Measurements from ENCODE around the gene BEND6. TPM values are rescaled to one million over a fixed set of nuclear protein-coding genes. Genes with fewer than 3 reads are reported as not detected.

Gene BEND6
- total RNA-seq, 1 donor from 2014 or later = not detected

DNA sequence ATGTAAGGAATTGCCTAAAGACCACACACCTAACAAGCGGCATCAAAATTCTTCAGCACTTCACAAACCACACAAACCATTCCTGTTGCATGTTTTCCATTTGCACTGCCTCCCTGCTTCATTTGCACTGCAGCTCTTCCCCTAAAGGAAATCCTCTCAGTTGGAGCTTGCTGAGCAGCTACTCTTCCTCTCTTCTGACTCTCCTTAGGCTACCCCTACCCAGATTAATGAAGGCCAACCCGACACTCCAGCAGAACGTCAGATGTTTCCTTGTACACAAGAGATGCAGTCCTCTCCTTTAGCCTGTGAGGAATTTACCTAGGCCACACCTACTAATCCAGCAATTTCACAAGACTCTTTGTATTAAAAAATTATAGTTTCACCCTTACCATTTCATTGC, 8.1 kb downstream of the BEND6 start:
- peaks cover 27% of the 10 kb centered on the region for H3K27me3 Mint-ChIP-seq (ENCODE audit: low read depth)
- H3K4me3 Mint-ChIP-seq (ENCODE audit: low read depth) = no peak overlapping the region
- intact Hi-C loops (cut with micrococcal nuclease) = no loop called here
- H3K9me3 Mint-ChIP-seq = no peaks in the 10 kb centered on the region
- no peak overlapping the region for H3K27ac Mint-ChIP-seq
- no peak for DNase-seq (ENCODE audit: low spot score)
- no peaks in the 10 kb centered on the region for H3K36me3 Mint-ChIP-seq (ENCODE audit: low read depth)
- no peaks in the 10 kb centered on the region for H3K4me1 Mint-ChIP-seq (ENCODE audit: low read depth)

DNA sequence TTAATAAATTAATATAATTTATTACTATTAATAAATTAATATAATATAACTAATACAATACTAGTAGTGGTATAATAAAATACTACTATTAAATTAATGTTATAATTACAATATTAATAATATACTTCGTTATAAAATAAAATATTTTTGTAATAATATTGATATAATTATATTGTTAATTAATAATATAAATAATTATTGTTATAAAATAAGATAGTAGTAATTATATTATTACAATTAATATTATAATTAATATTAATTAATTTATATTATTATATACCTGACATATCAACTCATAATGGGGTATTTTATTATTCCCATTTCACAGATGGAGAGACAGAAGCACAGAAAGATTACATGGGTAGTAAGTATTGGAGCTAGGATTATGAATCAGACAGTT, 8.9 kb downstream of the BEND6 start:
- intact Hi-C loops (cut with micrococcal nuclease) = no loop called here
- no peak for DNase-seq (ENCODE audit: low spot score)
- Mint-ChIP-seq H3K4me1 (ENCODE audit: low read depth) (no peaks in the 10 kb centered on the region), H3K9me3 (no peaks in the 10 kb centered on the region), H3K27ac (no peak overlapping the region), H3K36me3 (ENCODE audit: low read depth) (no peaks in the 10 kb centered on the region), H3K27me3 (ENCODE audit: low read depth) (peaks cover 20% of the 10 kb centered on the region), H3K4me3 (ENCODE audit: low read depth) (no peak overlapping the region)

DNA sequence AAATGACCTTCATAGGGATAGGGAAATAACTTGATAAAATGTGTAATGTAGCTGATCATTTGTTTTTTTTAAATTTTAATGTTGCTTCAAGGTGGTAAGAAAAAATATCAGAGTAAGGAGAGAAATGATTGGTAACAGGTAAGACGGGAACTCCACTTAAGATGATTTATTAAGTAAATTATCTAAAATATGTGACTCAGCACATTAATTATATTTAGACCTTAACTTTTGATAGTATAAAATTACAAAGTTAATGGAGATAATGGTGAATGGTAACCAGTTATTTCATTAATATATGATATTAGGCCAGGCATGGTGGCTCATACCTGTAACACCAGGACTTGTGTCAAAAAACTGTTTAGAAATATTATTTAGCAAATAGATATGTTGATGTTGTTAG, 10.2 kb downstream of the BEND6 start:
- no peaks in the 10 kb centered on the region for H3K4me1 Mint-ChIP-seq (ENCODE audit: low read depth)
- DNase-seq (ENCODE audit: low spot score) = no peak
- no peaks in the 10 kb centered on the region for H3K9me3 Mint-ChIP-seq
- H3K4me3 Mint-ChIP-seq (ENCODE audit: low read depth) = no peak overlapping the region
- no peak overlapping the region for H3K27ac Mint-ChIP-seq
- no peaks in the 10 kb centered on the region for H3K36me3 Mint-ChIP-seq (ENCODE audit: low read depth)
- H3K27me3 Mint-ChIP-seq (ENCODE audit: low read depth) = peaks cover 13% of the 10 kb centered on the region
- intact Hi-C loops (cut with micrococcal nuclease) = no loop called here

DNA sequence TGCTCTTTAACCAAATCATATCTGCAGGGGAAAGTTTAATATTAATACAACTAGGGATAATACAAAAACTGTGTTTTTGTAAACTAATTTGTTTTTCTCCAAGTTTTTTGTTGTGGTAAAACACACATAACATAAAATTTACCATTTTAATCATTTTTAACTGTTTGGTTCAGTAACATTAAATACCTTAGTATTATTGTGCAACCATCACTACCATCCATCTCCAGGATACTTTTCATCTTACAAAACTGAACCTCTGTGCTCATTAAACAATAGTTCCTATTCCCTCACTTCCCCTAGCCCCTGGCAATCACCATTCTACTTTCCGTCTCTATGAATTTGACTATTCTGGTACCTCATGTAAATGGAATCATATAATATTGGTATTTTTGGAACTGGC, 15.9 kb downstream of the BEND6 start:
- Mint-ChIP-seq H3K27me3 (ENCODE audit: low read depth) (peaks cover 2% of the 10 kb centered on the region), H3K27ac (no peak overlapping the region), H3K4me1 (ENCODE audit: low read depth) (no peaks in the 10 kb centered on the region), H3K36me3 (ENCODE audit: low read depth) (no peaks in the 10 kb centered on the region), H3K9me3 (no peaks in the 10 kb centered on the region), H3K4me3 (ENCODE audit: low read depth) (no peak overlapping the region)
- intact Hi-C loops (cut with micrococcal nuclease) = no loop called here
- DNase-seq (ENCODE audit: low spot score) = no peak

DNA sequence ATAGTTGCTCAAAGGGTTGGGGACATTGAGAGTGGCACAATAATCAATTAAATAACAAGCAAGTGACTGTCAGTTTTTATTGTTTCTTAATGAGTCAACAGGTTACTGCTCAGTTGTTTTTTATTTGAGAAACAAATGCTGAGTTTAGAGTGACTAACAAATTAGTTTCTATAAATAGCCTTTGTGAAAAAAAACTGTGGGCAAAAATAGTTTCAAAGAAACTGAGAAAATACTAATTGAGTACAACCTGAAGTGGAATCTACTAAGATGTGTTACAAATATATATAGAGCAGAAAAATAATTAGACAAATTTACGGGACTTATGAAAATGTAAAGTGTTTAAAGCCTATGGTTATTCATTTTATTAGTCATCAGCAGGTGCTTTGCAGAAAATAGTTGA, 22.3 kb downstream of the BEND6 start:
- Mint-ChIP-seq H3K9me3 (peaks cover 9% of the 10 kb centered on the region), H3K27ac (no peak overlapping the region), H3K27me3 (ENCODE audit: low read depth) (peaks cover 5% of the 10 kb centered on the region), H3K4me3 (ENCODE audit: low read depth) (no peak overlapping the region), H3K36me3 (ENCODE audit: low read depth) (no peaks in the 10 kb centered on the region), H3K4me1 (ENCODE audit: low read depth) (no peaks in the 10 kb centered on the region)
- intact Hi-C loops (cut with micrococcal nuclease) = no loop called here
- DNase-seq (ENCODE audit: low spot score) = no peak

DNA sequence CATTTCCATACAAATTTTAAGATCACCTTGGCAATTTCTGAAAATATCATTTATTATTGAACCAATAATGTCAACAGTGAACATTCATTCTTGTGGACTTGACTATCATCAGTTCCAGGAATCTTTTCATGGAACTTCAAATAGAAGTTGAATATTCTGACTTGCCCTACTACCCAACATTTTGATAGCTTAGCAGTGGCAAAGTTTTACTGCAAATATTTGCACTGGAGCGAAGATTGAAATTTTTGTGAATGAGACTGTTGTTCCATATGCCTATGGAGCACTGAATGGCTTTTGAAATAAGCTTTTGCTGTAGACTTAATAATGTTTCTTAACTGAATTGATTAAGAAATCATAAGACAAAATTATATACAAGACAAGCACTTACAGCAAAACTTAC, 23.6 kb downstream of the BEND6 start:
- Mint-ChIP-seq H3K27me3 (ENCODE audit: low read depth) (peaks cover 7% of the 10 kb centered on the region), H3K9me3 (peaks cover 9% of the 10 kb centered on the region), H3K4me1 (ENCODE audit: low read depth) (no peaks in the 10 kb centered on the region), H3K4me3 (ENCODE audit: low read depth) (no peak overlapping the region), H3K27ac (no peak overlapping the region), H3K36me3 (ENCODE audit: low read depth) (no peaks in the 10 kb centered on the region)
- DNase-seq (ENCODE audit: low spot score) = no peak
- intact Hi-C loops (cut with micrococcal nuclease) = no loop called here

DNA sequence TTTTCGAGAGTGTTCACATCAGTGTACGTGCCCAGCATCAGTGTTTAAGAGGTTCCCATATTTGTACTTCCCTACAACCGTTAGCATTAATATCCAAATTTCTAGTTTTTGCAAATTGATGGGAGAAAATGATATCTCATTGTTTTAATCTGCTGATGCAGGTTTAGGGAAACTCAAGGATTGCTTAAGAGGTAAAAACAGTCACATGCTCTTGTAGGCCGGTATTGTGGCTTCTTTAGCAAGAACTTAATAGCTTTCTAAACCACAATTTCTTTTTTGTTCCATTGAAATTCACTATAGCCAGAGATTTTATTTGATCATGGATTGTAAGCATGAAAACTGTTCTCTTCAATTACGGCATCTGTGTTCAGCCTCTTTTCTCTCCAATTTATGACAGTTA, 29.5 kb downstream of the BEND6 start:
- no peak for DNase-seq (ENCODE audit: low spot score)
- Mint-ChIP-seq H3K27me3 (ENCODE audit: low read depth) (peaks cover 8% of the 10 kb centered on the region), H3K9me3 (no peaks in the 10 kb centered on the region), H3K4me3 (ENCODE audit: low read depth) (no peak overlapping the region), H3K36me3 (ENCODE audit: low read depth) (no peaks in the 10 kb centered on the region), H3K27ac (no peak overlapping the region), H3K4me1 (ENCODE audit: low read depth) (no peaks in the 10 kb centered on the region)
- intact Hi-C loops (cut with micrococcal nuclease) = no loop called here

DNA sequence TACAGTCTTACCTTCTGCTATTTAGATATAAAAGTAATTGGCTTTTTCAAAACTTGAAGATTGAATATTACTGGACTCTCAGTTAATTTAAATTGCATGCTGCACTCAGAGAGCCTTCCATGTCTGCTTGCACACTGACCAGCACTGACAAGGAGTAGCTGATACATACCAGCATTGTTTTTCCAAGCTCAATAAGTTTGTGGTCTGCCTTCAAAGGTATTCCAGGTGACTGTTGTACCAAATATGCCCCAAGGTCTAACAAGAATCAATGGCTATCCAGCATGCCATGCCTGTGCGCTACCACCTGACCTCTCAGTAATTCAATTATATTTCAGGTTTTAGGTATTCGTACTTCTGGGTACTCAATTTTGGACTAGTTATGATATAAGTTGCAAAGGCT, 30.0 kb downstream of the BEND6 start:
- H3K36me3 Mint-ChIP-seq (ENCODE audit: low read depth) = no peaks in the 10 kb centered on the region
- no peak for DNase-seq (ENCODE audit: low spot score)
- H3K27ac Mint-ChIP-seq = no peak overlapping the region
- H3K27me3 Mint-ChIP-seq (ENCODE audit: low read depth) = peaks cover 8% of the 10 kb centered on the region
- H3K9me3 Mint-ChIP-seq = no peaks in the 10 kb centered on the region
- no peaks in the 10 kb centered on the region for H3K4me1 Mint-ChIP-seq (ENCODE audit: low read depth)
- intact Hi-C loops (cut with micrococcal nuclease) = no loop called here
- no peak overlapping the region for H3K4me3 Mint-ChIP-seq (ENCODE audit: low read depth)

DNA sequence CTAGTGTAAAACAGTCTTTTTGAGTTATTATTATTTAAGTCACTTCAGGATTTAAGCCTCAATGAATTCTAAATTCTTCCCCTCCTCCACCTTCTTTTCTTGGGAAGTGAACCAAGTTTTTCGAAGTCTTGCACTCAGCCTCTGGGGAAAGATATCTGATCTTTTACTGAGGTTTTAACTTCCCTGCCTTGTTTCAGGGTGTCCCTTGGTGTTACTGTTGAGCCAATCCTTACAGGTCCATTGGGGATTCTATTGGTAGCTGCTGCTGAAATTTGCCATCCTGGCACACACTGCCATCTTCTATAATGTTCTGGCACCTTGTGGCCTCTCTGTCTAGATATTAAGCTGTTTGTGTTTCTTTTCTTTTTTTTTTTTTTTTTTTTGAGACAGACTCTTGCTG, 31.7 kb downstream of the BEND6 start:
- H3K27me3 Mint-ChIP-seq (ENCODE audit: low read depth) = peaks cover 11% of the 10 kb centered on the region
- intact Hi-C loops (cut with micrococcal nuclease) = no loop called here
- DNase-seq (ENCODE audit: low spot score) = no peak
- no peaks in the 10 kb centered on the region for H3K4me1 Mint-ChIP-seq (ENCODE audit: low read depth)
- H3K9me3 Mint-ChIP-seq = no peaks in the 10 kb centered on the region
- no peaks in the 10 kb centered on the region for H3K36me3 Mint-ChIP-seq (ENCODE audit: low read depth)
- no peak overlapping the region for H3K4me3 Mint-ChIP-seq (ENCODE audit: low read depth)
- no peak overlapping the region for H3K27ac Mint-ChIP-seq

DNA sequence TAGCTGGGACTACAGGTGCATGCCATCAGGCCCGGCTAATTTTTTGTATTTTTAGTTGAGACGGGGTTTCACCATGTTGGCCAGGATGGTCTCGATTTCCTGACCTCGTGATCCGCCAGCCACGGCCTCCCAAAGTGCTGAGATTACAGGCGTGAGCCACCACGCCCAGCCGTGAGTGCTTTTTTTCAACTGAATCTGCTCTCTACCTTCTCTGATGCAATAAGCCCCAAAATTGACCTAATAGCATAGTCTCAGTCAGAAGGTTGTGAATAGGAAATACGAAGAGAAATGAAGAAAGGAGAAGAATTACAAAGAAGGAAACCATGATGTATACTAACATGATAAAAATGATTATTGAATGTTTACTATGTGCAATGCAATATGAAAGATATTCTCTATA, 33.2 kb downstream of the BEND6 start:
- intact Hi-C loops (cut with micrococcal nuclease) = no loop called here
- Mint-ChIP-seq H3K36me3 (ENCODE audit: low read depth) (no peaks in the 10 kb centered on the region), H3K4me1 (ENCODE audit: low read depth) (no peaks in the 10 kb centered on the region), H3K9me3 (no peaks in the 10 kb centered on the region), H3K4me3 (ENCODE audit: low read depth) (no peak overlapping the region), H3K27me3 (ENCODE audit: low read depth) (peaks cover 19% of the 10 kb centered on the region), H3K27ac (no peak overlapping the region)
- DNase-seq (ENCODE audit: low spot score) = no peak

DNA sequence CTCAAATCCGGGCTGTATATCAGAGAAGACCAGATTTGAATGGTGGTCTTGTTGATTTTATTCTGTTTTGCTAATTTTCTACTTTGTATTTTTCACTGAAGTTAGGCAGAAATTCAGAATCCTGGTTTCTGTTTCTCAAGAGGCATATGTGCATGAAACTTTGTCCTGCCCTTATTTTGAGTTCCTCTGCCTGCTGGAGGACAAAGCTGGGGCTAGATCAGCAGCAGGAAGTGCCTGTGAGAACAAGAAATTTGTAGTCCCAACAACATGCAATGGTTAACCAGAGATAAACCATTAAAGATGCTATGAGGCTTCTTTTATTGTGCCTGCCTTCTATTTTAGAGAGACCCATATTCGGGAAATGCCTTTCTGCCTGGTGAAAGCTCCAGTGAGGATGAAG, 37.1 kb downstream of the BEND6 start:
- DNase-seq (ENCODE audit: low spot score) = no peak
- no peaks in the 10 kb centered on the region for H3K4me1 Mint-ChIP-seq (ENCODE audit: low read depth)
- no peaks in the 10 kb centered on the region for H3K9me3 Mint-ChIP-seq
- intact Hi-C loops (cut with micrococcal nuclease) = no loop called here
- no peak overlapping the region for H3K27ac Mint-ChIP-seq
- H3K4me3 Mint-ChIP-seq (ENCODE audit: low read depth) = no peak overlapping the region
- no peaks in the 10 kb centered on the region for H3K36me3 Mint-ChIP-seq (ENCODE audit: low read depth)
- H3K27me3 Mint-ChIP-seq (ENCODE audit: low read depth) = peaks cover 18% of the 10 kb centered on the region

DNA sequence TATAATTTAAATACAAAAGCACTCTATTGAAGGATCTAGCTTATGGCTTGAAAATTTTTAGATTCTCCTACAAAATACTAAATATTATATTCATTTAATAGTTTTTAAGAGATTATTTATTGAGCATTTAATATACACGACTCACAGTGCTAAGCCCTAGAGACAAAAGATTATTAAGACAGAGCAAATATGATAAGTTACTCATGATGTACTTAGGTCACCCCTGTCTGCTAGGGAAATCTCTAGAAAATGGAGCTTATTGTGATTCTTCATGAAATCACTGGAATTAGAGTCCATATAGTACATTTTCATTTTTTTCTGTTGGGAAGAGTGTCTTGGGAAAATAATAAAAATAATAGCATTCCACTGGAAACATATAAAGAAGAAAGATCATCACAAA, 37.8 kb downstream of the BEND6 start:
- no peak for DNase-seq (ENCODE audit: low spot score)
- no peak overlapping the region for H3K4me3 Mint-ChIP-seq (ENCODE audit: low read depth)
- no peaks in the 10 kb centered on the region for H3K4me1 Mint-ChIP-seq (ENCODE audit: low read depth)
- no peak overlapping the region for H3K27ac Mint-ChIP-seq
- intact Hi-C loops (cut with micrococcal nuclease) = no loop called here
- H3K36me3 Mint-ChIP-seq (ENCODE audit: low read depth) = no peaks in the 10 kb centered on the region
- no peaks in the 10 kb centered on the region for H3K9me3 Mint-ChIP-seq
- peaks cover 17% of the 10 kb centered on the region for H3K27me3 Mint-ChIP-seq (ENCODE audit: low read depth)

DNA sequence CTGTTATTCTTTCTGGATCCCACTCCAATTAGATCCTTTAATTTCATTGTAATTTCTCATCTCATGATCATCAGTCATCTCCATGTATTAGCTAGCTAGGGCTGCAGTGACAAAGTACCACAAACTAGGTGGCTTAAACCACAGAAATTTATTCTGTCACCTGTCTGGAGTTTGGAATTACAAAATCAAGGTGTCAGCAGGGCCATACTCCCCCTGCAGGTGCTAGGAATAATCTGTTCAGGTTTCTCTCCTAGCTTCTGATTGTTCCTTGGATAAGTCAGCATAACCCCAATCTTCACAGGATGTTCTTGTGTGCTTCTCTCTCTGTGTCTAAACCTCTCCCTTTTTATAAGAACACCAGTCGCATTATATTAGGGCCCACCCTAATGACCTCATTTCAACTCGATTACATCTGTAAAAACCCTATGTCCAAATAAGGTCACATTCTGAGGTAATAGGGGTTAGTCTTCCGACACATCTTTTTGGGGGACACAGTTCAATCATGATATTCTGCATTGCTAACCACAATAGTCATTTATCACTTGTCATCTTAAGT, 40.5 kb downstream of the BEND6 start:
- H3K9me3 Mint-ChIP-seq = peaks cover 4% of the 10 kb centered on the region
- no peak for DNase-seq (ENCODE audit: low spot score)
- no peaks in the 10 kb centered on the region for H3K4me1 Mint-ChIP-seq (ENCODE audit: low read depth)
- H3K36me3 Mint-ChIP-seq (ENCODE audit: low read depth) = no peaks in the 10 kb centered on the region
- peaks cover 14% of the 10 kb centered on the region for H3K27me3 Mint-ChIP-seq (ENCODE audit: low read depth)
- intact Hi-C loops (cut with micrococcal nuclease) = no loop called here
- H3K4me3 Mint-ChIP-seq (ENCODE audit: low read depth) = no peak overlapping the region
- no peak overlapping the region for H3K27ac Mint-ChIP-seq

DNA sequence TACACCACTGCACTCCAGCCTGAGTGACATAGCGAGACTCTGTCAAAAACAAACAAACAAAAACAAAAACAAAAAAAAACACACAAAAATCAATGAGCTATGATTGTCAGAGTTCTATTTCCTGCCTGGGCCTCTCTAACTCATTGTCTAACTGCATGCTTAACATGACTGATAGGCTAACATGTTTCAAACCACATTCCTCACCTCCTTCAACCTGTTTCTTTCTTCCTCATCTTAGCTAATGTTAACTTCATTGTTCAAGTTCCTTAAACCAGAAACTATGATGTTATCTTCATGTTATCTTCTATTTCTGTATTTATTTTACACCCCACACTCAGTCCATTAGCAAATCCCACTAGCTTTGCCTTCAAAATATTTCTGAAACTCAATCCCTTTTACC, 41.5 kb downstream of the BEND6 start:
- DNase-seq (ENCODE audit: low spot score) = no peak
- intact Hi-C loops (cut with micrococcal nuclease) = no loop called here
- no peak overlapping the region for H3K27ac Mint-ChIP-seq
- peaks cover 4% of the 10 kb centered on the region for H3K9me3 Mint-ChIP-seq
- no peak overlapping the region for H3K4me3 Mint-ChIP-seq (ENCODE audit: low read depth)
- H3K27me3 Mint-ChIP-seq (ENCODE audit: low read depth) = peaks cover 12% of the 10 kb centered on the region
- no peaks in the 10 kb centered on the region for H3K36me3 Mint-ChIP-seq (ENCODE audit: low read depth)
- H3K4me1 Mint-ChIP-seq (ENCODE audit: low read depth) = no peaks in the 10 kb centered on the region
